Ovary (tissue), 3 donors: ENCODE results near the gene KIZ.

Source experiments
- POLR2A ChIP-seq: fragments of 450-650 bp; IDR thresholded peaks from one replicate; pipeline ENCODE4 v1.6.1; 2017; ENCODE audit warnings: antibody characterized with exemption, mild to moderate bottlenecking, moderate library complexity
- TF ChIP-seq, protein P1 (sequence below), 3 donors: fragments of 450-650 bp in 2 of 3; fragments of 200-600 bp in 1 of 3; IDR thresholded peaks; one replicate each; pipeline versions ENCODE4 v1.5.1 to v1.8.0; 2016 to 2022; ENCODE audit warnings: antibody characterized with exemption in 3 of 3, mild to moderate bottlenecking in 1 of 3
- donor health status: DM: no; HTN: no; CAD: no.

DNA sequence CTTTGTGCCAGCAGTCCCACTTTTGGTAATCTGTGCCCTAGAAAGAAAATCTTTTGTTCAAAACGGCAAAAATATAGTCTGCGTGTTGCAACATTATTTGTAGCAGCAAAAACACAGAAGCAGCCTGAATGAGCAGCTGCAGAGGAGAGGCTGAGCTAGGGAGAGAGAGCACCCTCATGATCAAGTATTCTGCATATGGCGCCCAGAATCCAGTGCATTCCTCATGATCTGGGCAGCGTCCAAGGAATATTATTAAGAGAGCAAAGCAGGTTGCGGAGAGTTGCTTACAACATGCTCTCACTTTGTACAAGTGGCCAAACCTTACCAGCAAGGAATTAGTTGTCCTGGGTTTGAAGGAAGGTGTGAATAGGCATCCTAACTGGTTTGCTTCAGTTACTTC, 25.9 kb downstream of the KIZ start:
- TF ChIP-seq, protein P1, sequence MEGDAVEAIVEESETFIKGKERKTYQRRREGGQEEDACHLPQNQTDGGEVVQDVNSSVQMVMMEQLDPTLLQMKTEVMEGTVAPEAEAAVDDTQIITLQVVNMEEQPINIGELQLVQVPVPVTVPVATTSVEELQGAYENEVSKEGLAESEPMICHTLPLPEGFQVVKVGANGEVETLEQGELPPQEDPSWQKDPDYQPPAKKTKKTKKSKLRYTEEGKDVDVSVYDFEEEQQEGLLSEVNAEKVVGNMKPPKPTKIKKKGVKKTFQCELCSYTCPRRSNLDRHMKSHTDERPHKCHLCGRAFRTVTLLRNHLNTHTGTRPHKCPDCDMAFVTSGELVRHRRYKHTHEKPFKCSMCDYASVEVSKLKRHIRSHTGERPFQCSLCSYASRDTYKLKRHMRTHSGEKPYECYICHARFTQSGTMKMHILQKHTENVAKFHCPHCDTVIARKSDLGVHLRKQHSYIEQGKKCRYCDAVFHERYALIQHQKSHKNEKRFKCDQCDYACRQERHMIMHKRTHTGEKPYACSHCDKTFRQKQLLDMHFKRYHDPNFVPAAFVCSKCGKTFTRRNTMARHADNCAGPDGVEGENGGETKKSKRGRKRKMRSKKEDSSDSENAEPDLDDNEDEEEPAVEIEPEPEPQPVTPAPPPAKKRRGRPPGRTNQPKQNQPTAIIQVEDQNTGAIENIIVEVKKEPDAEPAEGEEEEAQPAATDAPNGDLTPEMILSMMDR (IDR thresholded peaks at IDR 0.05), result no peak
- TF ChIP-seq POLR2A, result no peak
